Vagina (tissue), 2 donors: ENCODE data around the gene AFAP1.

ENCODE experiments used
- CTCF ChIP-seq, 3 experiments: fragments of 450-650 bp in 2 of 3; fragments of 200-600 bp in 1 of 3; sonication (generic) in 1 of 3; IDR thresholded peaks; one replicate each; pipeline ENCODE4 v1.5.1; 2017 to 2019; ENCODE audit warnings: antibody characterized with exemption in 3 of 3, mild to moderate bottlenecking in 2 of 3, moderate library complexity in 2 of 3
- POLR2A ChIP-seq, 2 donors: fragments of 450-650 bp; IDR thresholded peaks; one replicate each; pipeline ENCODE4 v1.6.1; 2017; ENCODE audit warnings: antibody characterized with exemption in 2 of 2, mild to moderate bottlenecking in 2 of 2, moderate library complexity in 2 of 2
- POLR2AphosphoS5 ChIP-seq, 2 donors: sonication (generic); formaldehyde crosslinking; IDR thresholded peaks; one replicate each; pipeline ENCODE4 v1.9.0; 2017; ENCODE audit warnings: antibody characterized with exemption in 2 of 2, mild to moderate bottlenecking in 2 of 2, low read depth in 1 of 2; ENCODE audit not compliant: insufficient read depth in 1 of 2

GRCh38 chr4:7750523-7750922 lies 189.1 kb downstream of the AFAP1 start:
- TF ChIP-seq POLR2A (IDR thresholded peaks at IDR 0.05), result no peak
- TF ChIP-seq CTCF (IDR thresholded peaks at IDR 0.05), result no peak
- no peak for TF ChIP-seq POLR2AphosphoS5 (IDR thresholded peaks at IDR 0.05; ENCODE audit: insufficient read depth in 1 of 2, low read depth in 1 of 2)
